WI38 (cell line): ENCODE data around the gene SEM1.
A peak's percentile ranks its signal among the peaks of the same experiment; 100 is the strongest.
"Not testable (repeated sequence)": the region's sequence is repeated elsewhere in the genome, so short reads cannot be mapped to it uniquely, and the experiment has no call there.

ENCODE experiments used
- H3K4me3 ChIP-seq: 2 replicates; pipeline ENCODE4 v1.5.1; 2011; ENCODE audit warnings: low read depth, mild to moderate bottlenecking, control low read depth, low read length
- CTCF ChIP-seq: IDR thresholded peaks from 2 replicates; pipeline ENCODE4 v1.5.1; 2012; ENCODE audit warnings: low read depth, mild to moderate bottlenecking, control low read depth, low read length

SEM1 gene

GRCh38 chr7:96709381-96710228, at the start of gene SEM1:
TSS of gene SEM1 (minus strand) at chr7:96709846. CDS start at chr7:96709763, 83 bp downstream.
- no peak for TF ChIP-seq CTCF
- peak within 1 kb of the TSS; percentile 66 for H3K4me3 ChIP-seq

DNA sequence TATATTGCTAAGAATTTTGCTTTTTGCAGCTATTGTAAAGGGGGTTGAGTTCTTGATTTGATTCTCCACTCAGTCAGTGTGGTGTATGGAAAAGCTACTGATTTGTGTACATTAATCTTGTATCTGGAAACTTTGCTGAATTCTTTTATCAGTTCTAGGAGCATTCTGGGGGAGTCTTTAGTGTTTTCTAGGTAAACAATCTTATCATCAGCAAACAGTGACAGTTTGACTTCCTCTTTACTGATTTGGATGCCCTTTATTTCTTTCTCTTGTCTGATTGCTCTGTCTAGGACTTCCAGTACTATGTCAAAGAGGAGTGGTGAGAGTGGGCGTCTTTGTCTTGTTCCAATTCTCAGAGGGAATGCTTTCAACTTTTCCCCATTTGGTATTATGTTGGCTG, 48.2 kb upstream of the SEM1 start:
- H3K4me3 ChIP-seq: not testable (repeated sequence)

- TF ChIP-seq CTCF: no peak
- H3K4me3 ChIP-seq: no peak overlapping the region
Measured at GRCh38 chr7:96747418-96747940, 37.8 kb upstream of the SEM1 start.

DNA sequence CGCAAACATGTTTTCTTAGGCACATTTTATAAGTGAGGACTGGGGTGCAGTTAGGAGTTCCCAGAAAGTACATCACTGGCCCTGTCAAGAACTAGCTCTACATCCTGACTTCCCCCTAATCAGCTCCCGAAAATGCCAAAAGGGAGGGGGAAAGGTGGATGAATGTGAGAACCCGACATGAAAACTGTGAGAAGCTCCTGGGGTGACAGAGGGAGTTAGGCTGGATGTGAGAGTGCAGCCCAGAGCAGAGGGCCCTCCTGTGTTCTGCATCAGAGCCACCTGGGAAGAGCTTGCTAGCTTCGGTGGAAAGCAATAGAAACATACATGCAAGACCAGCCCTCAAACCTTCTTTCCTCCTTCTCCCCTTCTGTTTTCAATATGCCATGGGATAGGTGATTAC, 30.5 kb upstream of the SEM1 start:
- no peak for TF ChIP-seq CTCF

GRCh38 chr7:96739609-96740008, 30.0 kb upstream of the SEM1 start:
- no peak for TF ChIP-seq CTCF
- no peak overlapping the region for H3K4me3 ChIP-seq

More for the DNA sequence above, 30.5 kb upstream of the SEM1 start:
- no peak overlapping the region for H3K4me3 ChIP-seq

DNA sequence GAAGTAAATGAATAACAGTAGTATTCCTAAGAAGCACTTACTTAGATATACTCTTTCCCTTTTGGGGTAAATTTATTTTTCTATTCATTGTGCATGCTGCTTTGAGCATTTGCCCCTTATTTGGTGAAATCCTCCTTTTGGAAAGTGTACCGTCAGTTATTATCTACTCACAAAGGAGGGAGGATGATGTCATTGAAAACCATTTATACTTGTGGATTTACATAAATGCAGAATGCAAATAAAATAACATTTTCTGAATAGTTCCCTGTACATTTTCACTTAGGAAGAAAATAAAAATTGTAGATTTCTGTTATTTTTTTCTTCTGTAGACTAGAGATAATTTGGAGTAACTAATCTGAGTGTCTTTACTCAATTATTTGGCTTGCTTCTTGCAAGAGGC, 29.5 kb upstream of the SEM1 start:
- no peak for TF ChIP-seq CTCF
- no peak overlapping the region for H3K4me3 ChIP-seq

DNA sequence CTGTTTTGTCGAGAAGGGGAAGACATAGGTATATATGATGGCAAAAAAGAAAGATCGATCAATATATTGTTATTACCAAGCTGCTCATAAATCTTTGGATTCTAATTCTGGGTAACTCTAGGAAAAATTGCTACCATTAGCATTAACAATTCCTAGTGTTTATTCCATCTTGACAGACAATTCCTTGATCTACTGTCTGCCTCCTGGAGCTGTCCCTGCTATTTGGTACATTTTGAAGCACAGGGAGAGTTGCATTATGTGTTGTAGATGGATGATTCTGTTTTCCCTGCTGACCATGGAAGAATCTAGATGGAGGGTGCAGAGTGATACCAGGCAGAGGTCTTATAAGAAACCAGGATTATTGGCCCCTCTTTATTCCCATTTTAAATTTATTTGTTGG, 29.1 kb upstream of the SEM1 start:
- no peak for TF ChIP-seq CTCF
- H3K4me3 ChIP-seq: no peak overlapping the region

- no peak for TF ChIP-seq CTCF
Measured at GRCh38 chr7:96737545-96738050, 28.0 kb upstream of the SEM1 start.

More at GRCh38 chr7:96737545-96738050, 28.0 kb upstream of the SEM1 start:
- no peak overlapping the region for H3K4me3 ChIP-seq
